Stomach (tissue), 9 donors: ENCODE results near the gene HLTF. TPM values are rescaled to one million over a fixed set of nuclear protein-coding genes. Genes with fewer than 3 reads are reported as not detected.
A peak's percentile ranks its signal among the peaks of the same experiment; 100 is the strongest.

Experiments
- DNase-seq, 2 donors: peaks; one replicate each; pipeline versions ENCODE4 v3.0.0 to v3.0.0-alpha.2; 2013 to 2019
- H3K27ac ChIP-seq, 5 donors: fragments of 200-600 bp in 4 of 5; sonication (generic) in 4 of 5; one replicate each; pipeline ENCODE4 v1.5.1; 2013 to 2019; ENCODE audit warnings: mild to moderate bottlenecking in 1 of 5, moderate library complexity in 1 of 5
- H3K27me3 ChIP-seq, 3 donors: fragments of 200-600 bp; sonication (generic); one replicate each; pipeline ENCODE4 v1.5.1; 2017 to 2019; ENCODE audit warnings: mixed run types in 1 of 3
- H3K36me3 ChIP-seq, 4 donors: fragments of 200-600 bp; sonication (generic); 1 replicate in 3 of 4; 2 replicates in 1 of 4; pipeline ENCODE4 v1.5.1; 2016 to 2019
- H3K4me1 ChIP-seq, 4 donors: fragments of 200-600 bp; sonication (generic); one replicate each; pipeline ENCODE4 v1.5.1; 2016 to 2019
- H3K4me3 ChIP-seq, 4 donors: fragments of 200-600 bp; sonication (generic) in 3 of 4; one replicate each; pipeline ENCODE4 v1.5.1; 2016 to 2019; ENCODE audit warnings: mild to moderate bottlenecking in 1 of 4
- H3K9me3 ChIP-seq, 4 donors: fragments of 200-600 bp; sonication (generic); one replicate each; pipeline ENCODE4 v1.5.1; 2016 to 2019
- CTCF ChIP-seq, 7 experiments: fragments of 450-650 bp in 4 of 7; fragments of 200-600 bp in 3 of 7; sonication (generic) in 3 of 7; IDR thresholded peaks; one replicate each; pipeline ENCODE4 v1.5.1; 2016 to 2019; ENCODE audit warnings: antibody characterized with exemption in 7 of 7, control low read depth in 2 of 7, mild to moderate bottlenecking in 1 of 7
- EP300 ChIP-seq: sonication (generic); formaldehyde crosslinking; IDR thresholded peaks from one replicate; pipeline ENCODE4 v1.6.1; 2017; ENCODE audit warnings: antibody characterized with exemption
- POLR2A ChIP-seq, 4 donors: fragments of 450-650 bp; IDR thresholded peaks; one replicate each; pipeline ENCODE4 v1.6.1; 2016; ENCODE audit warnings: antibody characterized with exemption in 4 of 4, control low read depth in 2 of 4, mild to moderate bottlenecking in 1 of 4, moderate library complexity in 1 of 4
- POLR2AphosphoS5 ChIP-seq, 3 donors: sonication (generic); formaldehyde crosslinking; IDR thresholded peaks; one replicate each; pipeline ENCODE4 v1.6.1; 2016; ENCODE audit warnings: antibody characterized with exemption in 3 of 3
- WGBS, 5 donors: extraction: QIAGEN DNeasy Blood & Tissue Kit in 3 of 5; methylation state at CpG; one replicate each; pipeline versions ENCODE4 v1.1.5 to v1.1.7; 2013 to 2018; 5-methylcytosine and 5-hydroxymethylcytosine counted together
- intact Hi-C: fragments of 100-400 bp; cut with DNase I; formaldehyde crosslinking; loops from one replicate; pipeline ENCODE4 v1.15.1; 2023; ENCODE audit warnings: low total_unique reads
- polyA plus RNA-seq, 3 donors: library from polyadenylated mRNA; stranded (reverse); fragments of 200-250 nt; gene quantifications; one replicate each; pipeline ENCODE4 v1.2.3, GENCODE V29; 2013
- total RNA-seq, 5 donors: library from RNA; depleted of rRNA; stranded (reverse); fragments of >200 nt; gene quantifications; one replicate each; pipeline versions ENCODE4 v1.1.0 to v1.2.3, GENCODE V29; 2014 to 2016
- donor health status: healthy with polysubstance abuse.
- donor health status: Bipolar disorder and iron deficiency.
- donor health status: healthy.

Gene HLTF
- total and polyA plus RNA-seq, 8 donors, result 3.4 to 61.6 (median 11.7) TPM

- Histone ChIP-seq H3K4me3 (no peak overlapping the region), H3K27me3 (no peaks in the 10 kb centered on the region), H3K4me1 (peaks cover 0 to 35% (median 16%) of the 10 kb centered on the region in 4 donors), H3K27ac (no peak overlapping the region), H3K36me3 (peaks cover 24 to 76% (median 66%) of the 10 kb centered on the region in 4 donors), H3K9me3 (no peaks in the 10 kb centered on the region)
- intact Hi-C loops, result no loop called here
- WGBS, 5 donors, result 93 to 99% (median 98%) methylated on average over 6 of the region's 6 CpGs
- TF ChIP-seq CTCF (IDR thresholded peaks at IDR 0.05) (no peak), POLR2AphosphoS5 (IDR thresholded peaks at IDR 0.05) (no peak)
- DNase-seq, result no peak
Observed at GRCh38 chr3:149013726-149014125, 72.6 kb downstream of the HLTF start.

GRCh38 chr3:149011676-149012075 is 74.7 kb downstream of the HLTF start:
- no peak for TF ChIP-seq POLR2AphosphoS5 (IDR thresholded peaks at IDR 0.05)
- no peak for TF ChIP-seq POLR2A (IDR thresholded peaks at IDR 0.05)
- TF ChIP-seq EP300, result no peak
- TF ChIP-seq CTCF (IDR thresholded peaks at IDR 0.05), result no peak
- 74 to 89% (median 78%) methylated on average over 5 of the region's 5 CpGs for WGBS, 5 donors
- Histone ChIP-seq H3K4me1 (peaks cover 0 to 24% (median 8%) of the 10 kb centered on the region in 4 donors), H3K9me3 (no peaks in the 10 kb centered on the region), H3K27ac (no peak overlapping the region), H3K4me3 (no peak overlapping the region), H3K36me3 (peaks cover 39 to 93% (median 86%) of the 10 kb centered on the region in 4 donors), H3K27me3 (no peaks in the 10 kb centered on the region)
- DNase-seq, result no peak
- intact Hi-C loops, result no loop called here

GRCh38 chr3:149010966-149011365 is 75.4 kb downstream of the HLTF start:
- DNase-seq, result no peak
- peak overlapping the region in 2 of 5 donors; percentile 2 to 33 for H3K27ac ChIP-seq
- peaks cover 39 to 92% (median 89%) of the 10 kb centered on the region in 4 donors for H3K36me3 ChIP-seq
- H3K9me3 ChIP-seq, result no peaks in the 10 kb centered on the region
- no peaks in the 10 kb centered on the region for H3K27me3 ChIP-seq
- H3K4me1 ChIP-seq, result peaks cover 0 to 18% (median 5%) of the 10 kb centered on the region in 4 donors
- 78 to 85% (median 80%) methylated on average over 2 of the region's 2 CpGs for WGBS, 5 donors
- TF ChIP-seq POLR2A (IDR thresholded peaks at IDR 0.05), result no peak
- no peak for TF ChIP-seq POLR2AphosphoS5 (IDR thresholded peaks at IDR 0.05)
- TF ChIP-seq CTCF (IDR thresholded peaks at IDR 0.05), result no peak
- no peak for TF ChIP-seq EP300
- intact Hi-C loops, result no loop called here
- no peak overlapping the region for H3K4me3 ChIP-seq

GRCh38 chr3:149010504-149010951 is 75.8 kb downstream of the HLTF start:
- WGBS, 5 donors, result 75 to 81% (median 76%) methylated on average over 6 of the region's 6 CpGs
- peaks cover 0 to 19% (median 5%) of the 10 kb centered on the region in 4 donors for H3K4me1 ChIP-seq
- peak overlapping the region in 3 of 5 donors; percentile 2 to 33 (median 17) for H3K27ac ChIP-seq
- no peak for DNase-seq
- intact Hi-C loops, result no loop called here
- no peak overlapping the region for H3K4me3 ChIP-seq
- TF ChIP-seq CTCF (IDR thresholded peaks at IDR 0.05), result no peak
- no peak for TF ChIP-seq POLR2AphosphoS5 (IDR thresholded peaks at IDR 0.05)
- no peak for TF ChIP-seq POLR2A (IDR thresholded peaks at IDR 0.05)
- TF ChIP-seq EP300, result no peak
- H3K27me3 ChIP-seq, result no peaks in the 10 kb centered on the region
- H3K9me3 ChIP-seq, result no peaks in the 10 kb centered on the region
- H3K36me3 ChIP-seq, result peaks cover 41 to 90% (median 87%) of the 10 kb centered on the region in 4 donors
